Fibroblast of skin of abdomen (primary cell): ENCODE results near the gene CDKL2.
"Not testable (repeated sequence)": the region's sequence is repeated elsewhere in the genome, so short reads cannot be mapped to it uniquely, and the experiment has no call there.

ENCODE experiments used
- DNase-seq: peaks from one replicate; pipeline ENCODE4 v3.0.0-alpha.2; 2013

Gene CDKL2

GRCh38 chr4:75552452-75552851 lies 77.9 kb downstream of the CDKL2 start:
- DNase-seq: no peak

GRCh38 chr4:75549019-75549418 lies 81.3 kb downstream of the CDKL2 start:
- DNase-seq: no peak

- DNase-seq: peak; percentile 64
Observed at GRCh38 chr4:75547647-75548387, 82.5 kb downstream of the CDKL2 start.

GRCh38 chr4:75545526-75545925 lies 84.8 kb downstream of the CDKL2 start:
- DNase-seq: peak; percentile 80

DNA sequence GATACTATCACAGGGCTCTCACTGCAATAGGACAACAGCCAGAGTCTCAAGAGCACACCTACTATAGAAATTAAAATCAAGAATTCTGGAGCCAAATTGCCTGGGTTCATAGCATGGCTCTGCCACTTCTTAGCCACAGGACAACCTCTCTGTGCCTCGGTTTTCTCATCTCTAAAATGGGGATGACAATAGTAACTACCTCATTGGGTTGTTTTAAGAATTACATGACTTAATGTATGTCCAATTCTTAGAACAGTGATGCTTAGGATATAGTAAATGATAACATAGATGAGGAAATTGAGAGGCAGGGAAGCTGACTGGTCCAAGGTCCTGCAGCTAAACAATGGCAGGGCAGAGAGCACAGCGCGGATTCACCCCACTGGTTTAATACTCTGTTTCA lies 85.5 kb downstream of the CDKL2 start:
- no peak for DNase-seq

- DNase-seq: not testable (repeated sequence)
Observed at GRCh38 chr4:75544220-75544619, 86.1 kb downstream of the CDKL2 start.

DNA sequence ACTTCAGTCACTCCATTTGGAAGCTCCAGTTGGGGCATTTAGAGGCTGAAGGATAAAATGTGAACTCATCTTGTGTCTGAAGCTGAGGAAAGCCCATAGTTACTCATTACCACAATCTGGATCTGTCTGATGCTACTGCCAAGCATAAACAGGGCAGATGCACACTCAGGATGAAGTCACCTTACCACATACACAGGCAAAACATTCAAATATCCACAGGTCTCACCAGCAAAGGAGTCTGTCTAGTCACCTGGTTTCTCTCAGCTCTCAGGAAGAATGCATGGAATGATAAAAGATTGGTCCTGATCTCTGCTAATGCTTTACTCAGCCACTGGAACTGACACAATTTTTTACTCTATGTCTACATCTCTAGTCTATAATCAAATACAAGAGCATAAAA lies 87.5 kb downstream of the CDKL2 start:
- peak; percentile 88 for DNase-seq

GRCh38 chr4:75537308-75537707 lies 93.0 kb downstream of the CDKL2 start:
- DNase-seq: not testable (repeated sequence)

- DNase-seq: not testable (repeated sequence)
Observed at GRCh38 chr4:75533926-75534325, 96.4 kb downstream of the CDKL2 start.

DNA sequence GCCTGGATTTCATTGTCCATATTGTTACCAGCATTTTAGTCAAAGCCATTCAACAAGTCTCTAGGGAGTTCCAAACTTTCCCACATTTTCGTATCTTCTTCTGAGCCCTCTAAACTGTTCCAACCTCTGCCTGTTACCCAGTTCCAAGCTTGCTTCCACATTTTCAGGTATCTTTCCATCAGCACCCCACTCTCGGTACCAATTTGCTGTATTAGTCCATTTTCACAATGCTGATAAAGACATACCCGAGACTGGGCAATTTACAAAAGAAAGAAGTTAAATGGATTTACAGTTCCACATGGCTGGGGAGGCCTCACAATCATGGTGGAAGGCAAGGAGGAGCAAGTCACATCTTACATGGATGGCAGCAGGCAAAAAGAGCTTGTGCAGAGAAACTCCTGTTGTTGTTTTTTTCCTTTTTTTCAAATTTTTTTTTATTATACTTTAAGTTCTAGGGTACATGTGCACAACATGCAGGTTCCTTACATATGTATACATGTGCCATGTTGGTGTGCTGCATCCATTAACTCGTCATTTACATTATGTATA lies 96.9 kb downstream of the CDKL2 start:
- not testable (repeated sequence) for DNase-seq

- DNase-seq: not testable (repeated sequence)
Observed at GRCh38 chr4:75531536-75532143, 98.7 kb downstream of the CDKL2 start.

- no peak for DNase-seq
Observed at GRCh38 chr4:75530556-75531322, 99.6 kb downstream of the CDKL2 start.
